22Rv1 (cell line): ENCODE results near the gene ROM1.

Experiments used
- H3K27ac ChIP-seq: fragments of 450-650 bp; 2 replicates; pipeline ENCODE4 v1.5.1; 2017
- CTCF ChIP-seq: fragments of 450-650 bp; IDR thresholded peaks from 2 replicates; pipeline ENCODE4 v1.5.1; 2017; ENCODE audit warnings: mild to moderate bottlenecking
- ZFX ChIP-seq: fragments of 450-650 bp; IDR thresholded peaks from 2 replicates; pipeline ENCODE4 v1.6.1; 2017; ENCODE audit warnings: antibody characterized with exemption, borderline replicate concordance

The ROM1 gene

DNA sequence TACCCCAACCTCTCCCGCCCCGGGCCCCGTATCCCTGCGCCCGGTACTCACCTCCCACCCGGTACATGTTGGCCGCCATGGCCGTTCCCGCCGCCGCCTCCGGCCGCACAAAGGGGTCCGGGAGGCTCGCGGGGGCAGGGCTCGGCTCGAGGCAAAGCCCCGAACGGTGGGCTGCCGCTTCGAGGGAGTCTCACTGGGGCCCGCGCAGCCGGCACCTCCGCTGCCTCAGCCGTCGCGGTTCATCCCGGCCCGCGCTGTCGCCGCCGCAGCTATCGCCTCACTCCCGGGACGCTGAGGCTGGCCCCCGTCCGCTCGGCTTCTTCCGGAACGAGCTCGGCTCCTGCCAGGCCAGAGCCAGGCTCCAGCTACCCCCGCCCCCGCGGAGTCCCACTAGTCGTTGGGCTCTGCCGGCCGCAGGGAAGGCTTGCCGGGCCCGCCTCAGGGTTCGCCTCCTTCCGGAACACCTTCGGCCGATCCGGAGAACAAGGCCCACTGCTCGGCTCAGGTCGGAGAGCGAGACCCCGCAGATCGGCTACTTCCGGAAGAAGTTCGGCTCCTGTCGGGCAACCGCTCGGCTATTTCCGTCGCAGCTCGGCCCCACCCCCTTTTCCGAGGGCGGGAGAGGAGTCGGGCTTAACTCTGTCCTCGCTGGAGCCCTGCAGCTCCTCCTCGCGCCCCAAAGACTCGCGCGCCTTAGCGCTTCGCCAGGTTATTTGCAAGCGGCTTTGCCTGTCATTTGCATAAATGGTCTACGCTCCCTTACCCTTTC is 11.5 kb upstream of the ROM1 start, which contains the start of gene MTA2:
Gene MTA2 (minus strand): TSS at position 494 of the 769 bp plus-strand sequence. CDS start 415 bp downstream, at position 79.
- peak within 1 kb of the TSS; percentile 96 for H3K27ac ChIP-seq
- no peak for TF ChIP-seq CTCF
- no peak for TF ChIP-seq ZFX

GRCh38 chr11:62602141-62603071 is 10.7 kb upstream of the ROM1 start:
- no peak for TF ChIP-seq ZFX
- no peak for TF ChIP-seq CTCF
- H3K27ac ChIP-seq, result peak overlapping the region; percentile 96

DNA sequence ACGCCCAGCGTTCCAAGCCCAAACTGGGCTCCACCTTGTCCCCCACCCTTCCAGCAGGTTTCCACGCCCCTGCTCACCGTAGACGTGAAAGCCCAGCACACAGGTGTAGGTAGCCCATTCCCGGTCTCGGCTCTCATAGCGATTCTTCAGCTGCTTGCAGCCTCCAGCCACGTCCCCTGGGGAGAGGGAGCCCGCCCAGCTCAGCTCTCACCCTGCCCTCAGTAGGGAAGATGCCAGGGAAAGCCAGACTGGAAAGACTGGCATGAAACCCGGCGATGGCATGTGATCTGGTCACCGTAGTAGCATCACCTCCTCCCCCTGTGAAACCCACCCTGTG is 10.0 kb upstream of the ROM1 start:
- TF ChIP-seq CTCF, result no peak
- TF ChIP-seq ZFX, result no peak
- peak overlapping the region; percentile 96; the same call in 1 of the 2 replicates for H3K27ac ChIP-seq

GRCh38 chr11:62603776-62604299 is 9.2 kb upstream of the ROM1 start:
- H3K27ac ChIP-seq, result no peak overlapping the region
- no peak for TF ChIP-seq ZFX
- TF ChIP-seq CTCF, result no peak

DNA sequence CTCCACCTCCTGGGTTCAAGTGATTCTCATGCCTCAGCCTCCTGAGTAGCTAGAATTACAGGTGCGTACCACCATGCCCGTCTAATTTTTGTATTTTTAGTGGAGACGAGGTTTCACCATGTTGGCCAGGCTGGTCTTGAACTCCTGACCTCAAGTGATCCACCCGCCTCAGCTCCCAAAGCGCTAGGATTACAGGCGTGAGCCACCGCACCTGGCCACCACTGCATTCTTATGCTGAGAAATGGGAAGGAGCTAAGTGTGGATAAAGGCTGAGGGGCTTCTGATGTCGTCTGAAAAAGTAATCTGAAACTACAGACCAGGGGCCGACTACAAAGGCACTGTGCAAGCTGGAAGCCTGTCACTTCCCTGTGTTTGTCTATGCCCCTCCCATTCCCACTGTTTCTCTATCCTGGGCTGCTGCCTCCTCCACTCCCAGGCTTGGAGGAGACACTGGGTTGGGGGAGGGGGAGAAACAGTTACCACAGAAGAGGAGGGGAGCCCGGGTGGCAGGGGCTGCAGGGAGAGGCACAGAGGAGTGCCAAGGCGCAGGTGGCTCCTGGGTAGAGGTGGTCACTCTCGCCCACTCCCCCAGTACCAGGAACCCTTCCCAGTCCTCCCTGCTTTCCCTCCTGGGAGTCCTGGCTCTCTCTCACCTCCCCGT is 8.5 kb upstream of the ROM1 start:
- no peak overlapping the region for H3K27ac ChIP-seq
- TF ChIP-seq CTCF, result no peak
- TF ChIP-seq ZFX, result no peak

DNA sequence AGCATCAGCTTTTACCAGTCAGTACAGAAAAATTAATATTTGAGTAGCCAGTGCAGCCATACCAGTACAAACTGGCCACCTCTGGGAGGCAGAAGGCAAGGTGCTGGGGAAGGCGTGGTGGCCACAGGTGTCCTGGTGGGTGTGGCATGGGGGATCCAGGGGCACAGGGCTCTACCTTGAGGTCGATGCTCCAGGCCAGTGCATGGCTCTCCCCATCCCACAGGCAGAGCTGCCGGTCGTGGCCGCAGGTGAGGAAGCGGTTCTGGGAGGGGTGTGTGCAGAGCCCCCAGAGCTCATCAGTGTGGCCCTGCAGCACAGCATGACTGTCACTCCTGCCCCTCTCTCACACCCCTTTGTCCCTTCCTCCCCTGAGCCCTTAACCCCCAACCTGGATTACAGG is 7.6 kb upstream of the ROM1 start:
- H3K27ac ChIP-seq, result no peak overlapping the region

More for the DNA sequence above, 7.6 kb upstream of the ROM1 start:
- no peak for TF ChIP-seq ZFX
- TF ChIP-seq CTCF, result no peak
